ENCODE results near the gene NFKBIE.

Gene NFKBIE

DNA sequence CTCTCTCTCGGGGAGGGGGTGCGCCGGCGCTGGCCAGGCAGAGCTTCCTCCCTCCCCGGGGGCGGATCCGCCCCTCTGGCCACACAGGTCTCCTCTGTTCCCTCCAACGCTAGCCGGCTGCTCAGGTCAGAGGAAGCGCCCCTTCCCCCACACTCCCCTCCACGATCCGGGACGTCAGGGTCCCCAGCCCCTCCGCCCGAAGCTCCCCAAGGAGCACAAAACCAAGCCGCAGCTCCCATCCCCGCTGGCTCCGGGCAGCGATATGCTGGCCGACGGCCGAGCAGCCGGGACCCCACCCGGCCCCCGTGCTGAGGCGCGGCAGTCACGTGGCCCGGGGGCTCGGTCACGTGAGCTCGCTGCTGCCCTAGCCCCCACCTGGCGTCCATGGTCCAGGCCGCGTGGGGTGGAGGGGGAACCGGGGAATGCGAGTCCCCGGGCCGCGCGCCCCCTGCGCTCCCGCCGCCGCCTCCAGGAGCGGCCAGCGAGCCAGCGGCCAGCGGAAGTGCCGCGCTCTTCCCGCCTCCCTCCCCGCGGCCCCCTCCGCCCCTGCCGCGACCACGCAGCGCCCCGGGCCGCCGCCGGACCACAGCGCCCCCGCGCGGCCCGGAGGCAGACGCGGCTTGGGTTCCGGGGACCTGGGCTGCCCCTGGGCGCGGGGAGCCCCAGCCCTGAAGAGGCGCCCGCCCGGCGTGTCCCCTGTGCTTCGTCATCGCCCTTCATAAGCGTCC lies 8.2 kb downstream of the NFKBIE start, which contains the start of gene SLC35B2:
Gene SLC35B2 (minus strand): TSS at position 504 of the 728 bp plus-strand sequence. CDS start 118 bp downstream, at position 386.
- peak in 1 of 2 donors; percentile 63 for DNase-seq

DNA sequence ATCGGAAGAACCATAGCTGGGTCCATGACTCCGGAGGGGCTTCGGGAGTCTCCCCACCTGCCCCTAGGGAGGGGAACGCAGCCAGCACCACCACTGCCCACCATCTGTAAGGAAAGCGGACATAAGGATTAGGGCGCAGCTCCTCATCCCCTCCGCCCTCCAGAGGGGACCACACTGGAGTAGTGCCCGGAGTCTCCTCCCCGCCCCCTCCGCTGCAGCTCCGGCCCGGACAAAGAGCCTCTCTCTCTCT lies 8.7 kb downstream of the NFKBIE start:
- peak in 1 of 2 donors; percentile 18 for DNase-seq

DNA sequence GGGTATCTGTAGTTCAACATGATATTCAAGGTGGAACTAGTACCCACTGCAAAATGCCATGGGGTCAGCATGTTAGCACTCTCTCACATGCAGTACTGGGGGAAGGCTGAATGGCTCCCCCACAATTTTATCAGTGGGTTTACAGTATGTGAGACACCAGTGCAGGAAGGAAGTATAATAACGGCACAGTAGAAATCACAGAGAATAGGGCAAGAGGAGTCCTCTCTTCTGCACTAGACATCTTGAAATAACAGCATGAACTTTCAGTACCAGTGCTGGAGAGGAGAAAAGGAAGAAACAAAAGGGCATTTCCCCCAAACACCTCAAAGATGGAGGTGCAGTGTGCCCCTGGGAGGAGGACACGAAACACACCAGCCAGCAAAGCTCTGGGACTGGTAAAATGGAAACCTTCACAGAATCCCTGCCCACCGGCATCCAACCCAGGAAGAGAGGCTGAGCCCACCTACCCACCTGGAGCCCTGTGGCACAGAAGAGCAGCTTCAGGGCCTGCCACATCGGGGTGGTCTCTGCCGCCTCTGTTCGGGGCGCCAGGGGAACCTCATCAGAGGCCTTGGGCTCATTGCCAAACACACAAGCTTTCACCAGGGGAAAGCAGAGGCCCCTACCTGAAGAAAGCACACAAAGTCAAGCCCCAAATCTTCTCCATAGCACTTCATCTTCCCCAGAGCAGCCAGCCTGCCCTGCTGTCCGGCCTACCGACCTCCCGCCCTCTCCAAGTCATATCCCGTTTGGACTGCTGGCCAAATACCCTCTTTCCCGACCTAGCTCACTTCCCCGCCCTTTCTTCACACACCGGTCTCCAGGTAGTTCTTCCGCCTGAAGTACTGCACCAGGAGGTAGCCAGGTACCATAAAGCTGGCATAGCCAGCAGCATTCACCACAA lies 9.2 kb downstream of the NFKBIE start:
- DNase-seq = no peak

GRCh38 chr6:44255105-44255808 lies 10.1 kb downstream of the NFKBIE start:
- DNase-seq = no peak

- no peak for DNase-seq
These were observed 10.9 kb downstream of the NFKBIE start for GRCh38 chr6:44254191-44255104.

DNA sequence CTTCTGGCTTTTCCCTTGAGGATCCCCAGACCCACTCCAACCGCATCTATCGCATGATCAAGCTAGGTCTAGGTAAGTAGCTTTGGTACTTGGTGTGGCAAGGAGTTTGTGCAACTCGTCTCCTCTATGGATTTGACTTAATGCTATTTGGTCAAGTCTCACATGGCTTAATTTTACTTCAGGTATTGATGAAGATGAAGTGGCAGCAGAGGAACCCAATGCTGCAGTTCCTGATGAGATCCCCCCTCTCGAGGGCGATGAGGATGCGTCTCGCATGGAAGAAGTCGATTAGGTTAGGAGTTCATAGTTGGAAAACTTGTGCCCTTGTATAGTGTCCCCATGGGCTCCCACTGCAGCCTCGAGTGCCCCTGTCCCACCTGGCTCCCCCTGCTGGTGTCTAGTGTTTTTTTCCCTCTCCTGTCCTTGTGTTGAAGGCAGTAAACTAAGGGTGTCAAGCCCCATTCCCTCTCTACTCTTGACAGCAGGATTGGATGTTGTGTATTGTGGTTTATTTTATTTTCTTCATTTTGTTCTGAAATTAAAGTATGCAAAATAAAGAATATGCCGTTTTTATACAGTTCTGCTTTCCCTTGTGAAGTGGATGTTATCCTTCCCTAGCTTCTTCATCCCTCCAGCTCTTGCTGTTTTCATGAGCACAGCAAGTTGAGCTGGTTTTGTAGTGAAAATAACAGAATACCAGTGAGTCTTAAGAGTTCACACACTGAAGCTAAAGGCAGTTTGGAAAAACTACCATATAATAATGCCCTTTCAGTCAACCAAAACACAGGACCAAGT lies 11.8 kb downstream of the NFKBIE start:
- peak in 1 of 2 donors; percentile 70 for DNase-seq

GRCh38 chr6:44251576-44252524 lies 13.5 kb downstream of the NFKBIE start:
- DNase-seq = no peak

DNA sequence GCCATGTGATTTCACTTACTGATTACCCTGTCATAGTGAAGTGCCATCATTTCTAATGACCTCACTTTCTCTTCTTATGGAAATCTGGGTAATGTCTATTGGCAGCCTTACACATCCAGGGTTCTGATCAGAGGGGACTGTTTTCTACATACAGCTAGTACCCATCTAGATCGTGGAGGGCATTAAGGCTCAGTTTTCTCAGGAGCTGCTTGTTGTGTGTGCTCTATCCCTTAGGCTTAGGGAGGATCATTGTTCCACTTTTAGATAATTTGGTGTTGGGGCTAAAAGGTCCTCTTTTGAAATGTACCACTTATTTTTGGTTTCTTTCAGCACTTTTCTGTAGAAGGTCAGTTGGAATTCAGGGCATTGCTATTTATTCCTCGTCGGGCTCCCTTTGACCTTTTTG lies 14.6 kb downstream of the NFKBIE start:
- DNase-seq = no peak

- no peak for DNase-seq
These were observed 15.2 kb downstream of the NFKBIE start for GRCh38 chr6:44250067-44250717.

DNA sequence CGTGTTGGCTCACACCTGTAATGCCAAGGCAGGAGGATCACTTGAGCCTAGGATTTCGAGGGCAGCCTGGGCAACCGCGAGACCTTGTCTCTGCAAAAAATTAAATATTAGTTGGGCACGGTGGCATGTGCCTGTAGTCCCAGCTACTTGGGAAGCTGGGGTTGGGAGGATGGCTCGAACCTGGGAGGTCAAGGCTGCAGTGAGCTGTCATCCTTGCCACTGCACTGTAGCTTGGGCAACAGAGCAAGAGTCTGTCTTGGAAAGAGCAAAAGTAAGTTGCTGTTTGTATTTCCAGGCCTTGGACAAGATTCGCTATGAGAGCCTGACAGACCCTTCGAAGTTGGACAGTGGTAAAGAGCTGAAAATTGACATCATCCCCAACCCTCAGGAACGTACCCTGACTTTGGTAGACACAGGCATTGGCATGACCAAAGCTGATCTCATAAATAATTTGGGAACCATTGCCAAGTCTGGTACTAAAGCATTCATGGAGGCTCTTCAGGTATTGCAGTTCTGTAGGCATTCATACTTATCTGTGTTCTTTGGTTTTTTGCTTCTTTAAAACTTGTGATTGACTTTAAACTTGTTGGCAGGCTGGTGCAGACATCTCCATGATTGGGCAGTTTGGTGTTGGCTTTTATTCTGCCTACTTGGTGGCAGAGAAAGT lies 16.1 kb downstream of the NFKBIE start:
- no peak for DNase-seq

GRCh38 chr6:44248579-44248978 lies 16.8 kb downstream of the NFKBIE start:
- no peak for DNase-seq

- DNase-seq = peak; percentile 77 to 78
These were observed 17.7 kb downstream of the NFKBIE start for GRCh38 chr6:44247338-44248302.

GRCh38 chr6:44246663-44247337 lies 18.6 kb downstream of the NFKBIE start, which contains the start of gene HSP90AB1:
HSP90AB1 (plus strand) TSS chr6:44247101; CDS start chr6:44248630, 1,529 bp downstream.
- DNase-seq = peak; percentile 96 to 98

DNA sequence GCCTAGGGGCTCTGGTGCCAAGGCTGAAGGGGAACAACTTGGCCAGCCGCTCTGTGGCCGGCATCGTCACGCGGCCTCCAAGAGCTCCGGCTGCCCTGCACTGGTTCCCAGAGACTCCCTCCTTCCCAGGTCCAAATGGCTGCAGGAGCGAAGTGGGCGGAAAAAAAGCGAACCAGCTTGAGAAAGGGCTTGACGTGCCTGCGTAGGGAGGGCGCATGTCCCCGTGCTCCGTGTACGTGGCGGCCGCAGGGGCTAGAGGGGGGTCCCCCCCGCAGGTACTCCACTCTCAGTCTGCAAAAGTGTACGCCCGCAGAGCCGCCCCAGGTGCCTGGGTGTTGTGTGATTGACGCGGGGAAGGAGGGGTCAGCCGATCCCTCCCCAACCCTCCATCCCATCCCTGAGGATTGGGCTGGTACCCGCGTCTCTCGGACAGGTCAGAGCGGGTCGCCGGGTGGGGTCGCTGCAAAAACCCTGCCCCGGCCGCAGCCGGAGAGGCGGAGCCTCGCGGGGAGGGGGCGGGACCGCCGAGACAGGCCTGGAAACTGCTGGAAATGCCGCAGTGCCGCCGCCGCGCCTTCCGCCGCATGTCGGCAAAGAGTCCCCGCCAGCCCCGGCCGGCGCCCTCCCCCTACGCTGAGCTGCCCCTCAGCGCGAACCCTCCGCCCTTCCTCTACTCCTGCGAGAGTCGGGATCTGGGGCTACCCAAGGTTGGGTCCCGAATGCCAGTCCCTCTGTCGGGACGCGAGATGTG lies 19.3 kb downstream of the NFKBIE start:
- DNase-seq = peak; percentile 61 to 72

DNA sequence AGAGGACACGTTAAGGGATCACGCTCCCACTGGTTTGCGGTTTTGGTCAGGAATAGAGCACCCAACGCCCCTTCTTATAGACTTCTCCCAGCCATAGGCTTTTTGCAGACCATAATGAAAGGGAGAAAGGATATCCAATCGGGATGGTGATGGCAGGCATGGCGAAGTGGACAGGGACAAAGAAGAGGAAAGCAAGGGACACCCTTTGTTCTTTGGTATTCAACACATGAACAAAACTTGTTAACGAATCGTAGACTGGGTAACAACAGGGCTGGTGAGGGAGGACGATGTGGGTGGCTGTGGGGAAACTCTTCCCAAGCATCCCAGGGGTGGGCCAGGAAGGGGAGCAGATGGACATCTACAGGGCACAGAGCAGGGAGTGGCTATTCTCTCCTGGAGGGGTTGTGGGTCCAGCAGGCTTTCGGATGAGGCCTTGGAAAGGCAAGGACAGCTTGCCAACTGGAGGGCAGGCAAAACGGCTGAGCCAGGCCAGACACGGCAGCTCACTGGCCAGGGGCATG lies 19.9 kb downstream of the NFKBIE start:
- DNase-seq = no peak

DNA sequence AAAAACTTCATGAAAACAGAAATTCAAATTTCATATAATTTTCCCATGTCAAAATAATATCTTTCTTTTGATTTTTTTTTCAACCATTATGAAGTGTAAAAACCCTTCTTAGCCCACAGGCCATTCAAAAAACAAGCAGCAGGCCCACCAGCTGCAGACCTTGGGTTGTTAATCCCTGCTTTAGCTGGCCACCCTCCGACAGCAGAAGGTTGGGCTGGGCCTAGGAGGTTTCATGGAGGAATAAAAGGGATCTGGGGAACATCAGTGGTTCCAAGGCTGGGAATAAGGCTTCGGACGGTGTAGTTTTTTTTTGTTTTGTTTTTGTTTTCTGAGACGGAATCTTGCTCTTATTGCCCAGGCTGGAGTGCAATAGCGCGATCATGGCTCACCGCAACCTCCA lies 22.0 kb downstream of the NFKBIE start:
- no peak for DNase-seq

All from inflammatory macrophage treated with lipopolysaccharide for 1 hour (primary cell).